Heart left ventricle (tissue), 16 donors: ENCODE data around the gene SMC6. TPM values are rescaled to one million over a fixed set of nuclear protein-coding genes. Genes with fewer than 3 reads are reported as not detected.

ENCODE experiments used
- ATAC-seq, 4 donors: fragments of 200-7000 bp; cut with Tn5 transposase; one replicate each; pipeline ENCODE4 v1.9.1; 2020 to 2022; ENCODE audit warnings: moderate library complexity in 4 of 4, mild to moderate bottlenecking in 3 of 4, moderate number of reproducible peaks in 1 of 4
- DNase-seq, 5 donors: peaks; one replicate each; pipeline ENCODE4 v3.0.0-alpha.2; 2020
- H3K27ac ChIP-seq, 12 donors: fragments of 200-600 bp; sonication (generic) in 4 of 12; one replicate each; pipeline versions ENCODE4 v1.5.0 to v1.8.0; 2016 to 2022; ENCODE audit warnings: mild to moderate bottlenecking in 2 of 12
- H3K27me3 ChIP-seq, 9 donors: fragments of 200-600 bp; sonication (generic) in 2 of 9; one replicate each; pipeline versions ENCODE4 v1.5.1 to v1.8.0; 2016 to 2022; ENCODE audit warnings: mild to moderate bottlenecking in 3 of 9
- H3K36me3 ChIP-seq, 9 donors: fragments of 200-600 bp; sonication (generic) in 2 of 9; one replicate each; pipeline versions ENCODE4 v1.5.0 to v1.8.0; 2018 to 2022; ENCODE audit warnings: mild to moderate bottlenecking in 2 of 9
- H3K4me1 ChIP-seq, 12 donors: fragments of 200-600 bp; sonication (generic) in 4 of 12; one replicate each; pipeline versions ENCODE4 v1.5.0 to v1.8.0; 2016 to 2022; ENCODE audit warnings: mild to moderate bottlenecking in 3 of 12
- H3K4me3 ChIP-seq, 12 donors: fragments of 200-600 bp; sonication (generic) in 4 of 12; one replicate each; pipeline versions ENCODE4 v1.5.0 to v1.8.0; 2017 to 2022; ENCODE audit warnings: mild to moderate bottlenecking in 9 of 12, moderate library complexity in 4 of 12
- H3K9me3 ChIP-seq, 12 donors: fragments of 200-600 bp; sonication (generic) in 4 of 12; one replicate each; pipeline versions ENCODE4 v1.5.0 to v1.8.0; 2016 to 2022; ENCODE audit warnings: mild to moderate bottlenecking in 1 of 12
- CTCF ChIP-seq, 12 donors: fragments of 200-600 bp; sonication (generic) in 4 of 12; IDR thresholded peaks; one replicate each; pipeline versions ENCODE4 v1.5.0 to v1.8.0; 2018 to 2022; ENCODE audit warnings: antibody characterized with exemption in 12 of 12, mild to moderate bottlenecking in 5 of 12
- POLR2A ChIP-seq, 2 donors: fragments of 450-650 bp; IDR thresholded peaks; one replicate each; pipeline ENCODE4 v1.6.1; 2017; ENCODE audit warnings: antibody characterized with exemption in 2 of 2, mild to moderate bottlenecking in 2 of 2, moderate library complexity in 2 of 2
- WGBS, 4 donors: extraction: QIAGEN DNeasy Blood & Tissue Kit in 2 of 4; methylation state at CpG; one replicate each; pipeline versions ENCODE4 v1.1.5 to v1.1.7; 2013 to 2018; 5-methylcytosine and 5-hydroxymethylcytosine counted together
- intact Hi-C, 10 donors: fragments of 100-400 bp; cut with DNase I; formaldehyde crosslinking; loops; one replicate each; pipeline versions ENCODE4 v1.11.1 to v1.14.2; 2022
- polyA plus RNA-seq, 2 donors: library from polyadenylated mRNA; stranded (reverse); fragments of 200-250 nt; gene quantifications; one replicate each; pipeline ENCODE4 v1.2.3, GENCODE V29; 2013
- total RNA-seq, 9 donors: library from RNA; depleted of rRNA in 2 of 9; stranded (reverse); fragments of >200 nt in 2 of 9; fragmentation: NEBNext Ultra II Directional in 3 of 9; extraction: Animal tissue kit (Norgen Biotek cat#: 25700) in 3 of 9; gene quantifications; one replicate each; pipeline versions ENCODE4 v1.1.0 to v1.2.4, GENCODE V29; 2016 to 2023
- donor health status: ischemic (EF 13 %, LVEDD 7.1; RV severe dilation, severe dysfunction).
- donor health status: healthy with polysubstance abuse.
- donor health status: DM: no; HTN: yes; CAD: no.
- donor health status: DM: no; HTN: no; CAD: no.
- donor health status: ischemic (EF 25% LVEDD 6.9; RV normal size, moderate dysfunction).
- donor health status: ischemic (EF 25% LVEDD 5.7; RV mildly dilated, moderate dysfunction).
- donor health status: healthy.
- donor health status: DM: yes; HTN: yes; CAD: no.
- donor health status: ischemic (EF 35%, LVEDD 5.7; RV mildly dilated, moderate dysfunction).
- donor health status: nonischemic (EF 11% LVEDD 7.7; RV severe dilation, severe dysfunction).
- donor health status: DM: yes; HTN: yes; CAD: no.
- donor health status: PGD.
- donor health status: ischemic (EF 29% LVEDD 5.4; RV normal size, mild dysfunction).
- donor health status: nonischemic (EF 23%, LVEDD 6.1; RV moderate dilation, normal function).

Gene SMC6
- total and polyA plus RNA-seq, 11 donors: 5.9 to 14.7 (median 12.2) TPM

- H3K27me3 ChIP-seq: no peaks in the 10 kb centered on the region
- DNase-seq: no peak
- peaks cover 0 to 4% (median 0%) of the 10 kb centered on the region in 12 donors for H3K4me1 ChIP-seq
- intact Hi-C loops: no loop called here
- H3K27ac ChIP-seq: no peak overlapping the region
- peaks cover 0 to 91% (median 73%) of the 10 kb centered on the region in 9 donors for H3K36me3 ChIP-seq
- no peak for TF ChIP-seq CTCF (IDR thresholded peaks at IDR 0.05)
- H3K4me3 ChIP-seq: no peak overlapping the region
- no peaks in the 10 kb centered on the region for H3K9me3 ChIP-seq
- ATAC-seq: no peak
- 89 to 98% (median 95%) methylated on average over 2 of the region's 2 CpGs for WGBS, 4 donors
Observed at GRCh38 chr2:17683981-17684380, 69.6 kb downstream of the SMC6 start.

- Histone ChIP-seq H3K9me3 (no peaks in the 10 kb centered on the region), H3K4me1 (peaks cover 0 to 4% (median 0%) of the 10 kb centered on the region in 12 donors), H3K27me3 (no peaks in the 10 kb centered on the region), H3K4me3 (no peak overlapping the region), H3K36me3 (peaks cover 0 to 91% (median 68%) of the 10 kb centered on the region in 9 donors), H3K27ac (no peak overlapping the region)
- peak in 3 of 4 donors; percentile 29 to 77 (median 57) for ATAC-seq
- intact Hi-C loops: no loop called here
- DNase-seq: no peak
- WGBS, 4 donors: 49 to 67% (median 58%) methylated on average over 6 of the region's 6 CpGs
- TF ChIP-seq CTCF (IDR thresholded peaks at IDR 0.05) (no peak), POLR2A (IDR thresholded peaks at IDR 0.05) (no peak)
Observed at GRCh38 chr2:17682098-17682857, 71.3 kb downstream of the SMC6 start.

GRCh38 chr2:17680119-17680518, 73.5 kb downstream of the SMC6 start:
- ATAC-seq (no peak), DNase-seq (no peak)
- H3K27me3 ChIP-seq: no peaks in the 10 kb centered on the region
- 96 to 98% (median 97%) methylated on average over 3 of the region's 3 CpGs for WGBS, 4 donors
- H3K4me1 ChIP-seq: peaks cover 0 to 4% (median 0%) of the 10 kb centered on the region in 12 donors
- H3K9me3 ChIP-seq: no peaks in the 10 kb centered on the region
- TF ChIP-seq CTCF (IDR thresholded peaks at IDR 0.05): no peak
- no peak for TF ChIP-seq POLR2A (IDR thresholded peaks at IDR 0.05)
- H3K4me3 ChIP-seq: no peak overlapping the region
- H3K36me3 ChIP-seq: peaks cover 0 to 96% (median 68%) of the 10 kb centered on the region in 9 donors
- no peak overlapping the region for H3K27ac ChIP-seq
- intact Hi-C loops: no loop called here

- Histone ChIP-seq H3K4me1 (no peaks in the 10 kb centered on the region), H3K27ac (no peak overlapping the region), H3K4me3 (no peak overlapping the region), H3K27me3 (no peaks in the 10 kb centered on the region), H3K9me3 (no peaks in the 10 kb centered on the region), H3K36me3 (peaks cover 0 to 78% (median 41%) of the 10 kb centered on the region in 9 donors)
- ATAC-seq: no peak
- DNase-seq: no peak
- intact Hi-C loops: loop anchor here in 7 of 10 donors (5.0 to 10.0 kb wide), 4 partner anchors 200 to 903 kb away; no protein-coding TSS in a partner anchor
- TF ChIP-seq CTCF (IDR thresholded peaks at IDR 0.05) (no peak), POLR2A (IDR thresholded peaks at IDR 0.05) (no peak)
Observed at GRCh38 chr2:17674817-17675216, 78.8 kb downstream of the SMC6 start.
